HepG2 (cell line): Measurements from ENCODE around the gene SEC61A1. TPM values are rescaled to one million over a fixed set of nuclear protein-coding genes. Genes with fewer than 3 reads are reported as not detected.

ENCODE experiments used
- ATAC-seq: fragments of 200-7000 bp; cut with Tn5 transposase; 3 replicates; pipeline ENCODE4 v1.9.1; 2020; ENCODE audit warnings: mild to moderate bottlenecking, moderate library complexity
- BruUV-seq: library from RNA; stranded (reverse); fragments of 400-500 nt; replicated peaks from 2 replicates; lab custom pipeline; 2021; lab: Mats Ljungman, UMichigan
- CTCF ChIA-PET: fragments of 300-600 bp; formaldehyde crosslinking; extraction: SDS; loops from one replicate; lab custom pipeline; 2021; ENCODE audit warnings: low total read pairs, inconsistent platforms, low intra/inter-chr PET ratio; lab: Yijun Ruan, JAX
- POLR2A ChIA-PET: fragments of 350-600 bp; sonication (Branson Sonifier 250); formaldehyde crosslinking; loops from one replicate; lab custom pipeline; 2020; ENCODE audit warnings: antibody characterized with exemption, inconsistent platforms; lab: Yijun Ruan, JAX
- DNase-seq: peaks from one replicate; pipeline ENCODE4 v3.0.0-alpha.2; 2015; ENCODE audit warnings: low spot score
- FAIRE-seq: peaks from 3 replicates; lab custom pipeline; 2011; peaks lifted over from hg19 to GRCh38; lab: Jason Lieb, UNC
- H2AFZ ChIP-seq: one replicate; pipeline ENCODE4 v1.6.1; 2011; ENCODE audit warnings: low read length, inconsistent platforms
- H3K27ac ChIP-seq: fragments of 300-600 bp; 3 replicates; pipeline ENCODE4 v1.8.0; 2011; ENCODE audit warnings: mixed run types, mild to moderate bottlenecking, mixed read lengths, low read length, inconsistent platforms; ENCODE audit not compliant: insufficient read depth; ENCODE audit errors: extremely low read length
- H3K27me3 ChIP-seq, 2 experiments: fragments of 200-600 bp in 1 of 2; 2 replicates in 1 of 2; 3 replicates in 1 of 2; pipeline versions ENCODE4 v1.6.0 to v1.8.0; 2011; ENCODE audit warnings: low read length in 2 of 2, mild to moderate bottlenecking in 2 of 2, moderate library complexity in 2 of 2, inconsistent platforms in 1 of 2; ENCODE audit not compliant: insufficient read depth in 2 of 2, control insufficient read depth in 1 of 2
- H3K36me3 ChIP-seq, 2 experiments: fragments of 200-600 bp in 1 of 2; replicated peaks in 1 of 2; 2 replicates in 1 of 2; 3 replicates in 1 of 2; pipeline versions ENCODE4 v1.5.1 to v1.8.0; 2011; ENCODE audit warnings: low read length in 2 of 2, inconsistent platforms in 1 of 2; ENCODE audit not compliant: insufficient read depth in 2 of 2, control insufficient read depth in 1 of 2
- H3K4me1 ChIP-seq: 2 replicates; pipeline ENCODE4 v1.5.1; 2012; ENCODE audit warnings: low read length, inconsistent platforms; ENCODE audit not compliant: insufficient read depth
- H3K4me2 ChIP-seq: 2 replicates; pipeline ENCODE4 v1.6.0; 2011; ENCODE audit warnings: low read depth, low read length, inconsistent platforms
- H3K4me3 ChIP-seq, 3 experiments: fragments of 200-600 bp in 1 of 3; sonication (generic), shearing (Covaris generic) in 1 of 3; replicated peaks in 1 of 3; 2 replicates each; pipeline ENCODE4 v1.5.1; 2011 to 2016; ENCODE audit warnings: low read length in 3 of 3, inconsistent platforms in 2 of 3, low read depth in 2 of 3, mild to moderate bottlenecking in 2 of 3, control low read depth in 1 of 3, mixed read lengths in 1 of 3; ENCODE audit not compliant: insufficient read depth in 1 of 3
- H3K79me2 ChIP-seq: one replicate; pipeline ENCODE4 v1.6.1; 2011; ENCODE audit warnings: low read length, inconsistent platforms; ENCODE audit not compliant: insufficient read depth
- H3K9ac ChIP-seq: 2 replicates; pipeline ENCODE4 v1.6.0; 2011; ENCODE audit warnings: mild to moderate bottlenecking, low read depth, low read length, inconsistent platforms; ENCODE audit not compliant: insufficient read depth
- H3K9me3 ChIP-seq: 2 replicates; pipeline ENCODE4 v1.5.1; 2012; ENCODE audit warnings: mild to moderate bottlenecking, low read length
- H4K20me1 ChIP-seq: 2 replicates; pipeline ENCODE4 v1.6.0; 2011; ENCODE audit warnings: inconsistent platforms, mild to moderate bottlenecking, low read length, moderate library complexity; ENCODE audit not compliant: insufficient read depth
- ATF7 ChIP-seq, 2 experiments: fragments of 450-650 bp in 1 of 2; sonication (generic) in 1 of 2; formaldehyde crosslinking in 1 of 2; IDR thresholded peaks; 2 replicates each; pipeline versions ENCODE4 v1.4.0 to v1.6.1; 2016 to 2020; ENCODE audit warnings: antibody characterized with exemption in 1 of 2, mild to moderate bottlenecking in 1 of 2, missing genetic modification reagents in 1 of 2
- HNRNPLL ChIP-seq: fragments of 200-400 bp; formaldehyde crosslinking; IDR thresholded peaks from 2 replicates; pipeline ENCODE4 v1.6.1; 2017; ENCODE audit warnings: mild to moderate bottlenecking, low read depth, low read length; ENCODE audit not compliant: poor library complexity, severe bottlenecking
- KDM2A ChIP-seq: sonication (generic); formaldehyde crosslinking; IDR thresholded peaks from 2 replicates; pipeline ENCODE4 v1.4.0; 2020; ENCODE audit warnings: low read depth, missing genetic modification reagents, borderline replicate concordance
- ZEB1 ChIP-seq: IDR thresholded peaks from 2 replicates; pipeline ENCODE4 v1.6.1; 2012; ENCODE audit warnings: mild to moderate bottlenecking, low read depth, inconsistent platforms; ENCODE audit not compliant: insufficient replicate concordance
- ZNF138 ChIP-seq: sonication (generic); formaldehyde crosslinking; IDR thresholded peaks from 2 replicates; pipeline ENCODE4 v1.5.0; 2020; ENCODE audit warnings: mild to moderate bottlenecking, low read depth, missing genetic modification reagents
- WGBS: methylation state at CpG from one replicate; pipeline ENCODE4 v1.1.6; 2017; ENCODE audit warnings: low lambda C conversion rate; 5-methylcytosine and 5-hydroxymethylcytosine counted together
- in situ Hi-C: cut with HindIII; loops from 2 replicates; pipeline ENCODE4 v1.10.0; 2017; ENCODE audit warnings: low pct_unique_long_range_greater_than_20kb; ENCODE audit not compliant: extremely low pct_ligation_motif_present
- intact Hi-C: fragments of 100-400 bp; cut with micrococcal nuclease; formaldehyde crosslinking; loops from one replicate; pipeline ENCODE4 v1.10.0; 2022; ENCODE audit not compliant: unreplicated experiment
- polyA plus RNA-seq, 8 experiments: library from polyadenylated mRNA; depleted of rRNA in 3 of 8; stranded (reverse) in 7 of 8; unstranded in 1 of 8; fragments of >200 nt; fragmentation: Illumina TruSeq in 4 of 8; extraction: Trizol in 4 of 8; gene quantifications; 2 replicates each; pipeline versions ENCODE4 v1.2.1 to v1.2.3, GENCODE V29; 2011 to 2016; ENCODE audit warnings: low read depth in 4 of 8, missing spikeins in 1 of 8, mixed read lengths in 1 of 8; ENCODE audit not compliant: insufficient read depth in 1 of 8
- total RNA-seq, 5 experiments: library from RNA; depleted of rRNA; stranded (reverse); fragments of >200 nt; fragmentation: Illumina TruSeq; extraction: Trizol; gene quantifications; 2 replicates each; pipeline ENCODE4 v1.2.3, GENCODE V29; 2016; ENCODE audit warnings: low read depth in 1 of 5
- TF ChIP-seq, protein P1 (sequence below): sonication (generic); formaldehyde crosslinking; IDR thresholded peaks from 2 replicates; pipeline ENCODE4 v1.5.0; 2020; ENCODE audit warnings: mild to moderate bottlenecking, missing genetic modification reagents
- TF ChIP-seq, protein P2 (sequence below): sonication (generic); IDR thresholded peaks from 2 replicates; pipeline ENCODE4 v1.6.1; 2016; ENCODE audit warnings: low read depth, borderline replicate concordance
- TF ChIP-seq, protein P3 (sequence below): sonication (generic); formaldehyde crosslinking; IDR thresholded peaks from 2 replicates; pipeline ENCODE4 v1.9.0; 2022; ENCODE audit warnings: low read depth, missing genetic modification reagents
- TF ChIP-seq, protein P4 (sequence below): sonication (generic); formaldehyde crosslinking; IDR thresholded peaks from 2 replicates; pipeline ENCODE4 v1.5.1; 2020; ENCODE audit warnings: mild to moderate bottlenecking, missing genetic modification reagents, moderate library complexity
- TF ChIP-seq, protein P5 (sequence below): sonication (generic); formaldehyde crosslinking; IDR thresholded peaks from 2 replicates; pipeline ENCODE4 v1.8.1; 2023; ENCODE audit warnings: missing genetic modification reagents, mild to moderate bottlenecking, borderline replicate concordance

SEC61A1 gene
- total and polyA plus RNA-seq, 2 of the 13 experiments (the other 11 are each of a cell fraction or from before 2014, with no cell fraction given): 170 to 203 TPM

DNA sequence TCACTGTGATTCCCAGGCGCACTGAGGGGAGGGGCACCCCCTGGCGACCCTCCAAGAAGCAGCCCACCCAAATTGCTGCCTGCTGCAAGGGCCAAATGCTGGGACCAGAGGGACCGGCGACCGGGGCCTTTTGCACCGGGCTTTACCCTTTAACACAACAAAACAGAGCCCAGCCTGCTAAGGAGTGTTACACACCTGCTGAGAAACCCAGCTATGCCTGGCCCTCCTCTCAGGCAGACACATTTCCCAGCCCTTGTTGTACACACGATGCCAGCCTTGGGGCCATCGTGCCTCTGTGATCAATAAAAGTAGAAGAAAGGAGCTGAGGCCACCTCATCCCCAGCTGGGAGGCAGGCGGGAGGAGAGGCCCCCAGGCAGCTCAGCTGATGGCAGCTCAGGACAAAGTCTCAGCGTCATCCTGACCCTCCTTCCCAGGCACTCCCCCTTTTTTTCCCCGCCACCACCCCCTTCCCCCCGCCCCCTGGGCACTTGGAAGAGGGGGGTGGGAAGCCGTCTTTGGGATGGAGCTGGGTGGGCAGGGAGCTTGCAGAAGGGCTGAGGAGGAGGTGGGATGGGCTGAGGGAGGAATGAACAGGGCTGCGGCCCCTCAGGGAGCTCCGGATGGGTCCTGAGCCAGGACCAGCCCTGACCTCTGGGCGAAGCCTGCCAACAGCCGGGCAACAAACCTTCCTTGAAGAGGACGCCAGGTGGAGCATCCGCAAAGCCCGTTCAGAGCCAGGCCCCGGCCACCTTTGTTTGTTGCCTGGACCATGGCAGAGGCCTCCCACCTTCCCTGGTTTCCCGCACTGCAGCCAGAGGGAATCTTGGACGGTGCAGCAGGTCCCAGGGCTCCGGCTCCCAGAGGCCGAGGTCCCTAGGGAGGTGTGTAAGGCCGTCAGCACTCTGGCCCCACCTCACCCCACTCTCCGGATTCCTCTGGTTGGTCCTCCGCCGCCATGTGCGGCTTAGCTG, 45.9 kb upstream of the SEC61A1 start:
- intact Hi-C loops: no loop called here
- CTCF ChIA-PET: no interaction called here
- Histone ChIP-seq H3K79me2 (no peaks in the 10 kb centered on the region), H3K36me3 (no peaks in the 10 kb centered on the region), H3K4me2 (peak overlapping the region; percentile 91), H4K20me1 (no peaks in the 10 kb centered on the region), H3K9ac (0 out of 2 replicates have a peak overlapping the region, but pooled peaks have one; percentile 29), H3K27me3 (peaks cover 0 to 14% of the 10 kb centered on the region in 2 experiments; a peak in 2 of 5 replicates), H3K4me1 (peaks cover 30% of the 10 kb centered on the region), H3K27ac (no peak overlapping the region), H2AFZ (peak overlapping the region; percentile 92), H3K4me3 (peak overlapping the region; percentile 30 to 67 (median 50)), H3K9me3 (no peaks in the 10 kb centered on the region)
- DNase-seq: no peak
- POLR2A ChIA-PET: interaction anchor here (1.4 kb wide), 1 partner anchor 30 kb away, joined by 6 read pairs; no protein-coding TSS in a partner anchor
- no TSS peak for BruUV-seq
- in situ Hi-C loops: no loop called here
- 20% methylated on average over 12 of the region's 30 CpGs for WGBS
- ATAC-seq: peak; percentile 80
- no peak for FAIRE-seq
- TF ChIP-seq ZNF138 (CRISPR knock-in tag): no peak
- TF ChIP-seq, protein P1, sequence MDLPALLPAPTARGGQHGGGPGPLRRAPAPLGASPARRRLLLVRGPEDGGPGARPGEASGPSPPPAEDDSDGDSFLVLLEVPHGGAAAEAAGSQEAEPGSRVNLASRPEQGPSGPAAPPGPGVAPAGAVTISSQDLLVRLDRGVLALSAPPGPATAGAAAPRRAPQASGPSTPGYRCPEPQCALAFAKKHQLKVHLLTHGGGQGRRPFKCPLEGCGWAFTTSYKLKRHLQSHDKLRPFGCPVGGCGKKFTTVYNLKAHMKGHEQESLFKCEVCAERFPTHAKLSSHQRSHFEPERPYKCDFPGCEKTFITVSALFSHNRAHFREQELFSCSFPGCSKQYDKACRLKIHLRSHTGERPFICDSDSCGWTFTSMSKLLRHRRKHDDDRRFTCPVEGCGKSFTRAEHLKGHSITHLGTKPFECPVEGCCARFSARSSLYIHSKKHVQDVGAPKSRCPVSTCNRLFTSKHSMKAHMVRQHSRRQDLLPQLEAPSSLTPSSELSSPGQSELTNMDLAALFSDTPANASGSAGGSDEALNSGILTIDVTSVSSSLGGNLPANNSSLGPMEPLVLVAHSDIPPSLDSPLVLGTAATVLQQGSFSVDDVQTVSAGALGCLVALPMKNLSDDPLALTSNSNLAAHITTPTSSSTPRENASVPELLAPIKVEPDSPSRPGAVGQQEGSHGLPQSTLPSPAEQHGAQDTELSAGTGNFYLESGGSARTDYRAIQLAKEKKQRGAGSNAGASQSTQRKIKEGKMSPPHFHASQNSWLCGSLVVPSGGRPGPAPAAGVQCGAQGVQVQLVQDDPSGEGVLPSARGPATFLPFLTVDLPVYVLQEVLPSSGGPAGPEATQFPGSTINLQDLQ (CRISPR knock-in tag): no peak
- TF ChIP-seq KDM2A (CRISPR knock-in tag): peak; percentile 27; the same call in 1 of the 2 replicates
- TF ChIP-seq HNRNPLL: no peak
- TF ChIP-seq, protein P2, sequence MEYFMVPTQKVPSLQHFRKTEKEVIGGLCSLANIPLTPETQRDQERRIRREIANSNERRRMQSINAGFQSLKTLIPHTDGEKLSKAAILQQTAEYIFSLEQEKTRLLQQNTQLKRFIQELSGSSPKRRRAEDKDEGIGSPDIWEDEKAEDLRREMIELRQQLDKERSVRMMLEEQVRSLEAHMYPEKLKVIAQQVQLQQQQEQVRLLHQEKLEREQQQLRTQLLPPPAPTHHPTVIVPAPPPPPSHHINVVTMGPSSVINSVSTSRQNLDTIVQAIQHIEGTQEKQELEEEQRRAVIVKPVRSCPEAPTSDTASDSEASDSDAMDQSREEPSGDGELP: peak; percentile 79; the same call in 1 of the 2 replicates
- no peak for TF ChIP-seq ZEB1
- TF ChIP-seq, protein P3, sequence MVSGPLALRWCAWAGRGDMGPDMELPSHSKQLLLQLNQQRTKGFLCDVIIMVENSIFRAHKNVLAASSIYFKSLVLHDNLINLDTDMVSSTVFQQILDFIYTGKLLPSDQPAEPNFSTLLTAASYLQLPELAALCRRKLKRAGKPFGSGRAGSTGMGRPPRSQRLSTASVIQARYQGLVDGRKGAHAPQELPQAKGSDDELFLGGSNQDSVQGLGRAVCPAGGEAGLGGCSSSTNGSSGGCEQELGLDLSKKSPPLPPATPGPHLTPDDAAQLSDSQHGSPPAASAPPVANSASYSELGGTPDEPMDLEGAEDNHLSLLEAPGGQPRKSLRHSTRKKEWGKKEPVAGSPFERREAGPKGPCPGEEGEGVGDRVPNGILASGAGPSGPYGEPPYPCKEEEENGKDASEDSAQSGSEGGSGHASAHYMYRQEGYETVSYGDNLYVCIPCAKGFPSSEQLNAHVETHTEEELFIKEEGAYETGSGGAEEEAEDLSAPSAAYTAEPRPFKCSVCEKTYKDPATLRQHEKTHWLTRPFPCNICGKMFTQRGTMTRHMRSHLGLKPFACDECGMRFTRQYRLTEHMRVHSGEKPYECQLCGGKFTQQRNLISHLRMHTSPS: 0 out of 2 replicates have a peak, but pooled peaks have one; percentile 24
- TF ChIP-seq, protein P4, sequence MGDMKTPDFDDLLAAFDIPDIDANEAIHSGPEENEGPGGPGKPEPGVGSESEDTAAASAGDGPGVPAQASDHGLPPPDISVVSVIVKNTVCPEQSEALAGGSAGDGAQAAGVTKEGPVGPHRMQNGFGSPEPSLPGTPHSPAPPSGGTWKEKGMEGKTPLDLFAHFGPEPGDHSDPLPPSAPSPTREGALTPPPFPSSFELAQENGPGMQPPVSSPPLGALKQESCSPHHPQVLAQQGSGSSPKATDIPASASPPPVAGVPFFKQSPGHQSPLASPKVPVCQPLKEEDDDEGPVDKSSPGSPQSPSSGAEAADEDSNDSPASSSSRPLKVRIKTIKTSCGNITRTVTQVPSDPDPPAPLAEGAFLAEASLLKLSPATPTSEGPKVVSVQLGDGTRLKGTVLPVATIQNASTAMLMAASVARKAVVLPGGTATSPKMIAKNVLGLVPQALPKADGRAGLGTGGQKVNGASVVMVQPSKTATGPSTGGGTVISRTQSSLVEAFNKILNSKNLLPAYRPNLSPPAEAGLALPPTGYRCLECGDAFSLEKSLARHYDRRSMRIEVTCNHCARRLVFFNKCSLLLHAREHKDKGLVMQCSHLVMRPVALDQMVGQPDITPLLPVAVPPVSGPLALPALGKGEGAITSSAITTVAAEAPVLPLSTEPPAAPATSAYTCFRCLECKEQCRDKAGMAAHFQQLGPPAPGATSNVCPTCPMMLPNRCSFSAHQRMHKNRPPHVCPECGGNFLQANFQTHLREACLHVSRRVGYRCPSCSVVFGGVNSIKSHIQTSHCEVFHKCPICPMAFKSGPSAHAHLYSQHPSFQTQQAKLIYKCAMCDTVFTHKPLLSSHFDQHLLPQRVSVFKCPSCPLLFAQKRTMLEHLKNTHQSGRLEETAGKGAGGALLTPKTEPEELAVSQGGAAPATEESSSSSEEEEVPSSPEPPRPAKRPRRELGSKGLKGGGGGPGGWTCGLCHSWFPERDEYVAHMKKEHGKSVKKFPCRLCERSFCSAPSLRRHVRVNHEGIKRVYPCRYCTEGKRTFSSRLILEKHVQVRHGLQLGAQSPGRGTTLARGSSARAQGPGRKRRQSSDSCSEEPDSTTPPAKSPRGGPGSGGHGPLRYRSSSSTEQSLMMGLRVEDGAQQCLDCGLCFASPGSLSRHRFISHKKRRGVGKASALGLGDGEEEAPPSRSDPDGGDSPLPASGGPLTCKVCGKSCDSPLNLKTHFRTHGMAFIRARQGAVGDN (CRISPR knock-in tag): peak; percentile 72
- TF ChIP-seq, protein P5, sequence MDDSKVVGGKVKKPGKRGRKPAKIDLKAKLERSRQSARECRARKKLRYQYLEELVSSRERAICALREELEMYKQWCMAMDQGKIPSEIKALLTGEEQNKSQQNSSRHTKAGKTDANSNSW (CRISPR knock-in tag): no peak
- TF ChIP-seq ATF7 (IDR thresholded peaks at IDR 0.05): no peak
- peak; percentile 21; the same call in 1 of the 2 replicates for TF ChIP-seq ATF7 (CRISPR knock-in tag; IDR thresholded peaks at IDR 0.05)
